Activated CD4-positive, alpha-beta T cell treated with anti-CD3 and anti-CD28 coated beads, Interleukin-2, amount 10 ng/mL, durations not matched to agents 24 days and 14 days (primary cell): ENCODE data around the gene AQR. TPM values are rescaled to one million over a fixed set of nuclear protein-coding genes. Genes with fewer than 3 reads are reported as not detected.

ENCODE experiments used
- DNase-seq: peaks from one replicate; pipeline ENCODE4 v3.0.0; 2022
- H3K27ac Mint-ChIP-seq: one replicate; pipeline ENCODE4 v1.8.0; 2022; ENCODE audit warnings: mild to moderate bottlenecking, mixed read lengths
- H3K27me3 Mint-ChIP-seq: one replicate; pipeline ENCODE4 v1.8.0; 2022; ENCODE audit warnings: mixed read lengths
- H3K36me3 Mint-ChIP-seq: one replicate; pipeline ENCODE4 v1.8.0; 2022; ENCODE audit warnings: low read depth, mild to moderate bottlenecking, mixed read lengths
- H3K4me1 Mint-ChIP-seq: one replicate; pipeline ENCODE4 v1.8.0; 2021; ENCODE audit warnings: mixed read lengths
- H3K4me3 Mint-ChIP-seq: one replicate; pipeline ENCODE4 v1.8.0; 2022; ENCODE audit warnings: mild to moderate bottlenecking, moderate library complexity, mixed read lengths
- H3K9me3 Mint-ChIP-seq: one replicate; pipeline ENCODE4 v1.8.0; 2021; ENCODE audit warnings: mixed read lengths
- intact Hi-C: fragments of 100-400 bp; cut with micrococcal nuclease; formaldehyde crosslinking; loops from one replicate; pipeline ENCODE4 v1.15.1; 2023
- total RNA-seq: library from RNA; stranded (reverse); gene quantifications from 2 replicates; pipeline ENCODE4 v1.2.3, GENCODE V29; 2022

The AQR gene
- total RNA-seq = 47.3 and 50.2 TPM in 2 replicates

DNA sequence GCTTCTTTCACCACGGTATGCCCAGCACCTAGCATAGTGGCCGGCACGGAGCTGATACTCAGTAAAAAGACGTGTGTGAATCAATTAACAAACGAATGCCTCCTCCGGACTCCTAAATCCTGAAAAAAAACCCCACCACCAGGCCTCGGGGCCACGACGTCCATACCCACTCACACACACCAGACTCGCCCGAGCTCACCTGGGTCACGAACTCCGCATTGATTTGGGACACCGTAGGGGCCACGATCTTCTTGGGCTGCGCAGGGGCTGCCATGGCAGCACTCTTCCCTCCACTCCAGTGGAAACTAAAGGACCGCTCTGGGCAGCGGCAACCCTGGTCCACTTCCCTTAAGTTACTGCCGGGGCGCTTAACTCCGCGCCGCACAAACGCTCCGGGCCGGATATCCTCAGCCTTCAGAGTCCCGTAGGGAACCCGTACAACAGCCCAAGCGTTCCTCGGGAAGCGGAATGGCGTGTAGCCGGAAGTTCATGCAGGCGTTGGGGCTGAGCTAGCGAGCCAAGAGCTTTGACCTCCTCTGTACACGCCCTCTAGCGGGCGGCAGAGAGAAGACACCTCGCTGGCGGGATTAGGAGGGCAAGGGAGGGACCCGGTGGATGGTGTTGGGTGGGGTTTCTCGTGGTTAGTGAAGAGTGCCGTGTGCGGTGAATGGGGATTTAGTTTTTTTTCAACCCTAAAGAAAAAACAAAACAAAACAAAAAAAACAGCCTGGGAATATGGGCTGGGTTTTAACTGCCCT lies at the start of gene AQR:
Gene AQR (minus strand): TSS at position 403 of the 758 bp plus-strand sequence. CDS start 129 bp downstream, at position 274.
- Mint-ChIP-seq H3K4me1 (peaks cover 28% of the 10 kb centered on the region), H3K27me3 (no peaks in the 10 kb centered on the region), H3K9me3 (no peaks in the 10 kb centered on the region), H3K4me3 (peak within 1 kb of the TSS; percentile 100), H3K27ac (peak within 1 kb of the TSS; percentile 93), H3K36me3 (peaks cover 15% of the 10 kb centered on the region)
- intact Hi-C loops = loop anchor here (1.0 to 10.0 kb wide), 3 partner anchors 19 to 1605 kb away; partner anchors contain the start of genes CDIN1, PGBD4 and ZNF770
- DNase-seq = peak; percentile 97

DNA sequence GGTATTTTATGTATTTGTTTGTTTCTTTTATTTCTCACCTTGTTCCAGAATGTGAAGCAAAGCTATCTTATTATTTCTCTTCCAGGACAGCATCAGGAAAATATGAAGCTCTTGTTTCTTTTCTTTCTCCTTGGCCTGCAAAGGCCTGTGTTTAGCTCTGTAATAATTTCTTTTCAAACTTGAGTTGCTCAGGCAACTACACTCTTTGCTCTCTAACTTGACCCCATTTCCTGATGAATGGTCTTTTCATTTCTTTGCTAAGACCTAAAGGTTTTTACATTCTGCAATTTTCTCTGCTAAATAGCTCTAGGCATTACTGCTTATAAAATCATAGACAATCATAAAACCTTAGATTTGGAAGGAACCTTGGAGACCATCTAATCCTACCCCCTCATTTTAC lies 44.7 kb upstream of the AQR start:
- peaks cover 17% of the 10 kb centered on the region for H3K27me3 Mint-ChIP-seq

DNA sequence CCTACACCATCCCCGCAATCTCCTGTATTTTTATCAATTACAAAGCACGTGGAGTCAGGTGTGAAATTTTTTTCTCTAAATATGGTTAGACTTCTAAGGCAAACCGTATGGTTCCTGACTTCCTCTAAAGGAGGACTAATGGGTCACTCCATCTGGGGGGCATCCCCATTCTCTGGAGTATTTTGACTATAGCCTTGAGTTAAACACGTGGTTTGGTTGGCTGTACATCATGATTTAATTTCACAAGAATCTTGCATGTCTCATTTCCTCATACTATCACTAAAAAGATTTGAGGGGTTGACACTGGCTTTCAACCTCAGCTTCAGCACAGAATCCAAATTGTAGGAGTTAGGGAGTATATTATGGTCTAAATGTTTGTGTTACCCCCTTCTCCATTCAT lies 43.8 kb upstream of the AQR start:
- Mint-ChIP-seq H3K27me3 (peaks cover 17% of the 10 kb centered on the region), H3K9me3 (no peaks in the 10 kb centered on the region), H3K36me3 (no peaks in the 10 kb centered on the region)

More for the DNA sequence above, 44.7 kb upstream of the AQR start:
- Mint-ChIP-seq H3K4me3 (no peak overlapping the region), H3K27ac (no peak overlapping the region), H3K9me3 (no peaks in the 10 kb centered on the region), H3K36me3 (no peaks in the 10 kb centered on the region), H3K4me1 (no peaks in the 10 kb centered on the region)
- no peak for DNase-seq
- intact Hi-C loops = no loop called here

DNA sequence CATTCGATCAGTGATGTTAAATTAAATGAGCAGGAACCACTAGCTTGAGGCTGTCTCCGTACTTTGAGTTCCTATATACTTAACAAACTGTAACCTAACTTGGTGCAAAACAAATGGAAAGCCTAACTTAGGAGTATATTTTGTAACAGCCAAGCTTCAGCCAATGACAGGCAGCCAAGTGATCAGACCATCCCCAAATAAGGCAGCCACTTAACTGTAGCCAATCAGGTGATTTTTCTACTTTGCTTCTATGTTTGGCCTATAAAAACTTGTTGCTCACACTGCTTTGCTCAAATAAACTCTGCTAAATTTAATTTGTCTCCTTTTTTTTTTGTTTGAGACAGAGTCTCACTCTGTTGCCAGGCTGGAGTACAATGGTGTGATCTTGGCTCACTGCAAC lies 37.9 kb upstream of the AQR start:
- Mint-ChIP-seq H3K9me3 (no peaks in the 10 kb centered on the region), H3K27ac (no peak overlapping the region), H3K4me3 (no peak overlapping the region), H3K27me3 (peaks cover 11% of the 10 kb centered on the region), H3K36me3 (no peaks in the 10 kb centered on the region), H3K4me1 (no peaks in the 10 kb centered on the region)
- intact Hi-C loops = no loop called here
- DNase-seq = no peak

More for the DNA sequence above, 43.8 kb upstream of the AQR start:
- H3K4me1 Mint-ChIP-seq = no peaks in the 10 kb centered on the region
- no peak for DNase-seq
- intact Hi-C loops = no loop called here
- no peak overlapping the region for H3K27ac Mint-ChIP-seq
- no peak overlapping the region for H3K4me3 Mint-ChIP-seq

DNA sequence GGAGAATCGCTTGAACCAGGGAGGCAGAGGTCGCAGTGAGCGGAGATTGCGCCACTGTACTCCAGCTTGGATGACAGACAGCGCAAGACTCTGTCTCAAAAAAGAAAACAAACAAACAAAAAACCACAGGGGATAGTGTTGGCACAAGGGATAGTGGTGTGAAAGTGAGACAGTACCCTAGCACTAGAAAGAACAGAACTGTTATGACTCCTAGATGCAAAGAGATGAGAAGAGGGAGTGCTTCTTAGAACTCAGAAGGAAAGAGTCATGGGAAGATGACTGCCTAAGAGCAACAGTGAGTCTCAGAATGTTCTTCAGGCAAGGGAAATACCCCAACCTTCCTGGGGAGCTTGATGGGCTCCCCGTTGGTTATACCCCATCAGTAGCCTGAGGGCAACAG lies 36.4 kb upstream of the AQR start:
- no peaks in the 10 kb centered on the region for H3K36me3 Mint-ChIP-seq
- intact Hi-C loops = no loop called here
- no peaks in the 10 kb centered on the region for H3K9me3 Mint-ChIP-seq
- H3K4me1 Mint-ChIP-seq = no peaks in the 10 kb centered on the region
- no peak overlapping the region for H3K27ac Mint-ChIP-seq
- DNase-seq = no peak
- no peak overlapping the region for H3K4me3 Mint-ChIP-seq
- peaks cover 8% of the 10 kb centered on the region for H3K27me3 Mint-ChIP-seq

DNA sequence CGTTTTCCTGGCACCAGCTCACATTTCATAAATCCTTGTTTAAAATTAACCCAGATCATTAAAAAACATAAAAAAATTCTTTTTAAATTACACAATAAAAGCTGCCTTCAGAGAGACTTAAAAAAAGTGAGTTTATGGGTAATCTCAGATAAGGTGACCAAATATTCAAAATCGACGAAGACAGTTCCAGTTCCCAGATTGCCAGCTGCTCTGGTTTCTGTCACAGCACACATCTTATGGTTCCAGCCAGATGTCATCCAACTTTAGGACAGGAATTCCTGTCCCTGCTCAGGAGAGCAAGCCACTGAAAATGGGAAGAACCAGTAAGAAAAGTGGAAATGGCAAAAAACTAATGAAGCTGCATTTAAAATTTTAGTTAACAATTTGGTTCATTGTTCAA lies 34.4 kb upstream of the AQR start:
- Mint-ChIP-seq H3K27ac (no peak overlapping the region), H3K4me1 (no peaks in the 10 kb centered on the region)
- no peak for DNase-seq

DNA sequence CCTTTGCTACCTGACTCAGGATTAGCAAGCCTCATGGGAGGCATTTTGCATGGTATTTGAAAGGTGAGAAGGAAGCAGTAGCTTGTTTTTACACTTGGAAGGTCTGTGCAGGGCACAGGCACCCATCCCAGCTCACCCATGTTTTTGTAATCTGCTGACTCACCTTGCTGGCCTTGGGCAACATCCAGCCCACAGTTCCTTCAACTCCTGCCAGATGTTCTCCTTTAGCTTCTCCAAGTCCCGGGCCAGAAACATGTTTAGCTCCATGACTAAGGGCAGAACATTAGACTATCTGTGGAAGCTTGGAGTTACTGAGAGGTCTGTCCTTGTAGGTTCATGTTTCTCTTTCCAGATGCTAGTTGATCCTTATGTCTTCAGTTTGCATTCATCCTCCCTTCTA lies 31.0 kb upstream of the AQR start:
- H3K27me3 Mint-ChIP-seq = peaks cover 6% of the 10 kb centered on the region
- intact Hi-C loops = no loop called here
- H3K9me3 Mint-ChIP-seq = no peaks in the 10 kb centered on the region
- H3K4me1 Mint-ChIP-seq = no peaks in the 10 kb centered on the region
- H3K27ac Mint-ChIP-seq = no peak overlapping the region
- no peak overlapping the region for H3K4me3 Mint-ChIP-seq
- no peak for DNase-seq
- H3K36me3 Mint-ChIP-seq = no peaks in the 10 kb centered on the region

More for the DNA sequence above, 34.4 kb upstream of the AQR start:
- H3K9me3 Mint-ChIP-seq = no peaks in the 10 kb centered on the region
- H3K27me3 Mint-ChIP-seq = peaks cover 8% of the 10 kb centered on the region
- intact Hi-C loops = no loop called here
- H3K4me3 Mint-ChIP-seq = no peak overlapping the region
- no peaks in the 10 kb centered on the region for H3K36me3 Mint-ChIP-seq

DNA sequence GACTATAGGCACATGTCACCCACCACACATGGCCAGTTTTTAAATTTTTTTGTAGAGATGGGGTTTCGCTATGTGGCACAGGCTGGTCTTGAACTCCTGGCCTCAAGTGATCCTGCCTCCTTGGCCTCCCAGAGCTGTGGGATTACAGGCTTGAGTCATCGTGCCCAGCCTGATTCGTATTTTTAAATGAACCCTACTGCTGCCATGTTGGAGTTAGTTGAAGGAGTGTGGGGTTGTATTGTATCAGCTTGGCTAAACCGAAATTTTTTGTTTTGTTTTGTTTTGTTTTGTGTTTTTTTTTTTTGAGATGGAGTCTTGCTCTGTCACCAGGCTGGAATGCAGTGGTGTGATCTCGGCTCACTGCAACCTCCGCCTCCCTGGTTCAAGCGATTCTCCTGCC lies 30.4 kb upstream of the AQR start:
- intact Hi-C loops = no loop called here
- H3K9me3 Mint-ChIP-seq = no peaks in the 10 kb centered on the region
- H3K4me1 Mint-ChIP-seq = no peaks in the 10 kb centered on the region
- H3K36me3 Mint-ChIP-seq = no peaks in the 10 kb centered on the region
- H3K4me3 Mint-ChIP-seq = no peak overlapping the region
- peaks cover 6% of the 10 kb centered on the region for H3K27me3 Mint-ChIP-seq
- H3K27ac Mint-ChIP-seq = no peak overlapping the region
- DNase-seq = no peak

DNA sequence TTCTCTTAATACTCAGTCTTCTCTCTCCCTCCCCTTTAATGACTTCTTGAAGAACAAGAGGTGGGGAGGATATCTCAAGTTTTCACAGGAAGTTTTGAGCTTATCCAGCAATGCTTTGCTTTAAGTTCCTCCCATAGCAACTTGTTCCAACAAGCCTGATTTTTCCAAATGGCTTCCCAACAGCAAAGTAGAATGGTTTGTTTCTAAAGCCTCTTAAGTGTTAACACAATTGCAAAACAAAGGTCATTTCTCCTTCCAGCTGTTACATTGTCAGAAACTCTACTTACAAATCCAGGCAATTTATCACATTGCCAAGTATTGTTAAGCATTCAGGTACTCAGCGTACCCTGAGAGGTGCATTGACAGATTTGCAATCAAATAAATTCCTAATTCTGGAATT lies 25.4 kb upstream of the AQR start:
- Mint-ChIP-seq H3K27ac (no peak overlapping the region), H3K27me3 (no peaks in the 10 kb centered on the region), H3K4me1 (peaks cover 21% of the 10 kb centered on the region), H3K4me3 (no peak overlapping the region), H3K36me3 (no peaks in the 10 kb centered on the region), H3K9me3 (peaks cover 7% of the 10 kb centered on the region)
- no peak for DNase-seq
- intact Hi-C loops = no loop called here

DNA sequence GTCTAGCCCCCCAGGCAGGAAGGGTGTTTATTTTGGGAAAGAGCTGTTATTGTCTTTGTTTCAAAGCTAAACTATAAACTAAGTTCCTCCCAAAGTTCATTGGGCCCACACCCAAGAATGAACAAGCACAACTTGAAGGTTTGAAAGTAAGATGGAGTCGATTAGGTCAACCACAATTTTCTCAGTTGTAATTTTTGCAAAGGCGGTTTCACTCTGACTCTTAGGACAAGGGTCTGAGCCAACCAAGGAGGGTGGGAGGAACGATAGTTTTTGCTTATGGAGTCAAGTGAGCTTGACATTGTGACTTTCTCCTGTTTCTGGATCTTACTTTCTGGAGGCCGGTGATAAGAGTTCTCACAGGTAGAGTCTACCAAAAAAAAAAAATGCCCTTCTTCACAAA lies 24.3 kb upstream of the AQR start:
- H3K36me3 Mint-ChIP-seq = no peaks in the 10 kb centered on the region
- peaks cover 7% of the 10 kb centered on the region for H3K9me3 Mint-ChIP-seq
- intact Hi-C loops = no loop called here
- H3K27ac Mint-ChIP-seq = peak overlapping the region; percentile 84
- peaks cover 28% of the 10 kb centered on the region for H3K4me1 Mint-ChIP-seq
- H3K4me3 Mint-ChIP-seq = peak overlapping the region; percentile 63
- peak; percentile 66 for DNase-seq
- H3K27me3 Mint-ChIP-seq = no peaks in the 10 kb centered on the region

DNA sequence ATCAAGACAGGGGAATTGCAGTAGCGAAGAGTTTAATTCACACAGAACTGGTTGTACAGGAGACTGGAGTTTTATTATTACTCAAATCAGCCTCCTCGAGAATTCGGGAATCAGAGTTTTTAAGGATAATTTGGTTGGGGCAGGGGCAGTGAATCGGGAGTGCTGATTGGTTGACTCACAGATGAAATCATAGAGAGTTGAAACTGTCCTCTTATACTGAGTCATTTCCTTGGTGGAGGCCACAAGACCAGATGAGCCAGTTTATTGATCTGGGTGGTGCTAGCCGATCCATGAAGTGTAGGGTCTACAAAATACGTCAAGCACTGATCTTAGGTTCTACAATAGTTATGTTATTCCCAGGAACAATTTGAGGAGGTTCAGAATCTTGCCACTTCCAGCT lies 23.9 kb upstream of the AQR start:
- intact Hi-C loops = no loop called here
- peaks cover 7% of the 10 kb centered on the region for H3K9me3 Mint-ChIP-seq
- H3K27ac Mint-ChIP-seq = peak overlapping the region; percentile 84

DNA sequence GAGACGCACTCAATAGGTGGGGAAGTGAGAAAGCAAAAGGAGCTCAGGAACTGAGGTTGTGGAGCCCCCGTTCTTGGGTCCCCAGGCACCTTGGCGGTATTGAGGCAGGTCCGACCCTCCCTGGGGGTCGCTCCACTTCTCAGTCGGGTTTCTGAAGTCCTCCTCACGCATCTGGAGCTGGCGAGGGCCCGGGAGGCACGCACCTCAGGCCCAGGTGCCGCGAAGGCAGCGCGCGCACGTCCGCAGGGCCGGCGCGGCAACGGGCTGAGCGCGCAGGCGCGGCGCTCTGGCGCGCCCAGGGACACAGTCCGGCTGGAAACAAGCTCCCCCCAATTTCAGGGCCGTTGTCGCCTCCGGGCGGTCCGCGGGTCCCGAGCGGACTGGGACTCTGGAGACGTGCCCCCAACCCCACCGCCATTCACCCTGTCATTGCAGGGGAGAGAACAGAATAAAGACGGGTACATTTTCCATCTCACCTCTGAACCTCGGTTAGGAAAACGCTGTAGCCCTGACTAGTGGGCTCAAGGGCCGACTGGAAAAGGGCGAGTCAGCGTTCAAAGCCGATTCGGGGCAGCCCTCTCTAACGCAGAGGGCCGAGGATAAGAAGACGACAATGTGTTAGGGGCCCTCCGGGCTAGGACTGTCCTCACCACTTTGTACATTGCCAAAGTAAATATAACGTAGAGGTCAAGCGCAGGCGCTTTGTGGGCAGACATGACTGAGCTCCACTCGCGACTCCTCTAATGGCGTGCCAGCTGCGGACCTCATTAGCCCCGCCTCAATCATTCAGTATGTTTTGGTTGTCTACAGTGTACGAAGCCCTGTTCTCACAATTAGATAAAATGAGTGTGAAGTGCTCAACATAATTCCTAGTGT lies 18.7 kb upstream of the AQR start, which contains the start of gene ZNF770:
Gene ZNF770 (minus strand): TSS at position 261 of the 876 bp plus-strand sequence. CDS start 4,853 bp downstream, outside the sequence.
- intact Hi-C loops = loop anchor here (1.0 to 5.0 kb wide), 2 partner anchors 19 to 559 kb away; partner anchors contain the start of genes AQR and DPH6
- peak; percentile 96 for DNase-seq
- peaks cover 2% of the 10 kb centered on the region for H3K9me3 Mint-ChIP-seq
- peak within 1 kb of the TSS; percentile 97 for H3K4me3 Mint-ChIP-seq
- H3K27ac Mint-ChIP-seq = peak within 1 kb of the TSS; percentile 99
- no peaks in the 10 kb centered on the region for H3K27me3 Mint-ChIP-seq
- H3K4me1 Mint-ChIP-seq = peaks cover 28% of the 10 kb centered on the region
- peaks cover 27% of the 10 kb centered on the region for H3K36me3 Mint-ChIP-seq

More for the DNA sequence above, 23.9 kb upstream of the AQR start:
- Mint-ChIP-seq H3K4me1 (peaks cover 28% of the 10 kb centered on the region), H3K36me3 (no peaks in the 10 kb centered on the region), H3K4me3 (peak overlapping the region; percentile 63), H3K27me3 (no peaks in the 10 kb centered on the region)
- DNase-seq = peak; percentile 61

DNA sequence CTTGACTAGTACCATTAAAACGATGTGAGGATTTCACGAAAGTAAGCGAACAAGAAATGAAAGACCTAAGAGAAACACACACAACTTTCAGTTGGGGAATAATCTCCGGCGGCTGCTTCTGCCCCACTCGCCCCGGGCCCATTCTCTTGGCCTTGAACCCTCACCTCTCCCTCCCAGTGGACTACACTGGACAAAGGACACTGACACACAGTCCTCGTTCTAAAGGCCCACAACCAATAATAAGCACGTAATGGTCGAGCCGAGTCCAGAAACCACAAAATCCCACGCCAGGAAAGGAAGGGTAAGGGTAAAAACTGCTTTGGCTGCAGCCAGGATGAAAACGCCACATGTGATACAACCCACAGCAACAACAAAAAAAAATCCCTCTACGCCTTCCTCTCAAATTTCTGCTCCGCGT lies 18.1 kb upstream of the AQR start:
- intact Hi-C loops = loop anchor here (1.0 to 5.0 kb wide), 2 partner anchors 18 to 560 kb away; partner anchors contain the start of genes AQR and DPH6
- Mint-ChIP-seq H3K27ac (peak overlapping the region; percentile 99), H3K27me3 (no peaks in the 10 kb centered on the region), H3K9me3 (no peaks in the 10 kb centered on the region), H3K4me1 (peaks cover 22% of the 10 kb centered on the region), H3K36me3 (peaks cover 33% of the 10 kb centered on the region), H3K4me3 (peak overlapping the region; percentile 97)
- no peak for DNase-seq
